GM23338 (cell line): ENCODE measurements around the gene SYNE1. TPM values are rescaled to one million over a fixed set of nuclear protein-coding genes. Genes with fewer than 3 reads are reported as not detected.

Experiments
- ATAC-seq: fragments of 200-7000 bp; cut with Tn5 transposase; 3 replicates; pipeline ENCODE4 v1.9.1; 2020
- DNase-seq: peaks from one replicate; pipeline ENCODE4 v3.0.0-alpha.2; 2015; ENCODE audit warnings: low spot score
- H2AFZ ChIP-seq: fragments of 200-600 bp; sonication (generic); 2 replicates; pipeline ENCODE4 v1.8.0; 2016; ENCODE audit warnings: antibody characterized with exemption, mild to moderate bottlenecking, moderate library complexity
- H3F3A ChIP-seq: fragments of 200-600 bp; sonication (generic); replicated peaks from 2 replicates; pipeline ENCODE4 v1.8.0; 2017; ENCODE audit warnings: antibody characterized with exemption, mixed run types, low read depth
- H3K27ac ChIP-seq: fragments of 200-600 bp; sonication (generic); 2 replicates; pipeline ENCODE4 v1.6.1; 2016; ENCODE audit warnings: low read depth
- H3K27me3 ChIP-seq: fragments of 200-600 bp; sonication (generic); 2 replicates; pipeline ENCODE4 v1.8.0; 2016; ENCODE audit warnings: mild to moderate bottlenecking, mixed run types, moderate library complexity; ENCODE audit not compliant: insufficient read depth
- H3K36me3 ChIP-seq: fragments of 200-600 bp; sonication (generic); 2 replicates; pipeline ENCODE4 v1.8.0; 2016; ENCODE audit warnings: mild to moderate bottlenecking; ENCODE audit not compliant: insufficient read depth
- H3K4me1 ChIP-seq: fragments of 200-600 bp; sonication (generic); 2 replicates; pipeline ENCODE4 v1.8.0; 2016; ENCODE audit warnings: mild to moderate bottlenecking, moderate library complexity; ENCODE audit not compliant: insufficient read depth
- H3K4me2 ChIP-seq: fragments of 200-600 bp; sonication (generic); 2 replicates; pipeline ENCODE4 v1.7.1; 2017; ENCODE audit warnings: mixed run types
- H3K4me3 ChIP-seq: fragments of 200-600 bp; sonication (generic); 2 replicates; pipeline ENCODE4 v1.6.1; 2016; ENCODE audit warnings: mixed run types
- H3K79me2 ChIP-seq: fragments of 200-600 bp; sonication (generic); replicated peaks from 2 replicates; pipeline ENCODE4 v1.8.0; 2017; ENCODE audit warnings: mild to moderate bottlenecking; ENCODE audit not compliant: insufficient read depth
- H3K9me2 ChIP-seq: fragments of 200-600 bp; sonication (generic); 2 replicates; pipeline ENCODE4 v1.8.0; 2017; ENCODE audit not compliant: insufficient read depth
- H4K20me1 ChIP-seq: fragments of 200-600 bp; sonication (generic); replicated peaks from 2 replicates; pipeline ENCODE4 v1.8.0; 2017; ENCODE audit warnings: mild to moderate bottlenecking; ENCODE audit not compliant: insufficient read depth
- H3K27ac Mint-ChIP-seq: 2 replicates; pipeline ENCODE4 v1.8.0; 2020; ENCODE audit warnings: inconsistent platforms, mild to moderate bottlenecking, moderate library complexity, mixed read lengths
- H3K27me3 Mint-ChIP-seq: 3 replicates; pipeline ENCODE4 v1.8.0; 2022; ENCODE audit warnings: low read depth, mild to moderate bottlenecking, moderate library complexity, mixed read lengths, inconsistent platforms; ENCODE audit not compliant: insufficient read depth, poor library complexity
- H3K36me3 Mint-ChIP-seq: 3 replicates; pipeline ENCODE4 v1.8.0; 2021; ENCODE audit warnings: low read depth, mild to moderate bottlenecking, inconsistent platforms, moderate library complexity, mixed read lengths
- H3K4me1 Mint-ChIP-seq: 3 replicates; pipeline ENCODE4 v1.8.0; 2020; ENCODE audit warnings: mild to moderate bottlenecking, inconsistent platforms, mixed read lengths
- H3K4me3 Mint-ChIP-seq: 3 replicates; pipeline ENCODE4 v1.8.0; 2021; ENCODE audit warnings: moderate library complexity, mild to moderate bottlenecking, inconsistent platforms, mixed read lengths
- H3K9me3 Mint-ChIP-seq: 3 replicates; pipeline ENCODE4 v1.8.0; 2020; ENCODE audit warnings: moderate library complexity, mild to moderate bottlenecking, inconsistent platforms, mixed read lengths
- CREB1 ChIP-seq: fragments of 250-450 bp; sonication (Bioruptor Pico); IDR thresholded peaks from 2 replicates; pipeline ENCODE4 v1.5.0; 2020; ENCODE audit warnings: low read depth, mild to moderate bottlenecking, moderate library complexity
- ETS1 ChIP-seq: IDR thresholded peaks from 2 replicates; pipeline ENCODE4 v1.6.1; 2016; ENCODE audit warnings: antibody characterized with exemption
- EZH2 ChIP-seq: fragments of 200-600 bp; sonication (generic); IDR thresholded peaks from one replicate; pipeline ENCODE4 v1.8.0; 2017; ENCODE audit warnings: antibody characterized with exemption, mild to moderate bottlenecking, low read depth; ENCODE audit not compliant: unreplicated experiment
- EZH2phosphoT487 ChIP-seq: fragments of 200-600 bp; sonication (generic); IDR thresholded peaks from one replicate; pipeline ENCODE4 v1.8.1; 2018; ENCODE audit warnings: antibody characterized with exemption; ENCODE audit not compliant: unreplicated experiment
- JUNB ChIP-seq: IDR thresholded peaks from one replicate; pipeline ENCODE4 v1.6.1; 2016; ENCODE audit warnings: antibody characterized with exemption; ENCODE audit not compliant: unreplicated experiment
- NANOG ChIP-seq: IDR thresholded peaks from 2 replicates; pipeline ENCODE4 v1.6.1; 2016; ENCODE audit warnings: antibody characterized with exemption, borderline replicate concordance
- POLR2AphosphoS5 ChIP-seq: IDR thresholded peaks from 2 replicates; pipeline ENCODE4 v1.6.1; 2016; ENCODE audit warnings: antibody characterized with exemption, low read depth
- REST ChIP-seq: IDR thresholded peaks from one replicate; pipeline ENCODE4 v1.6.1; 2018; ENCODE audit warnings: antibody characterized with exemption; ENCODE audit not compliant: unreplicated experiment
- STAT1 ChIP-seq: IDR thresholded peaks from one replicate; pipeline ENCODE4 v1.6.1; 2016; ENCODE audit warnings: antibody characterized with exemption; ENCODE audit not compliant: unreplicated experiment
- ZNF114 ChIP-seq: fragments of 250-450 bp; sonication (Bioruptor Pico); IDR thresholded peaks from 2 replicates; pipeline ENCODE4 v1.5.0; 2020; ENCODE audit warnings: mild to moderate bottlenecking, moderate library complexity
- ZNF331 ChIP-seq: fragments of 250-450 bp; sonication (Bioruptor Pico); IDR thresholded peaks from 2 replicates; pipeline ENCODE4 v1.5.0; 2020; ENCODE audit warnings: low read depth, mild to moderate bottlenecking, moderate library complexity
- ZNF462 ChIP-seq: fragments of 250-450 bp; sonication (Bioruptor Pico); IDR thresholded peaks from 2 replicates; pipeline ENCODE4 v1.5.0; 2020; ENCODE audit warnings: mild to moderate bottlenecking, moderate library complexity
- polyA plus RNA-seq: library from polyadenylated mRNA; unstranded; fragments of >200 nt; fragmentation: Nextera tagmentation; extraction: Ambion mirVana; gene quantifications from 2 replicates; pipeline ENCODE4 v1.2.1, GENCODE V29; 2016
- total RNA-seq: library from RNA; depleted of rRNA; stranded (reverse); fragments of >200 nt; shearing (Covaris generic); gene quantifications from 2 replicates; pipeline ENCODE4 v1.2.3, GENCODE V29; 2014
- TF ChIP-seq, protein P1 (sequence below), 2 experiments: fragments of 200-600 bp in 1 of 2; sonication (generic) in 1 of 2; conservative IDR thresholded peaks; 2 replicates each; pipeline versions ENCODE4 v1.5.1 to v1.6.1; 2016 to 2017; ENCODE audit warnings: antibody characterized with exemption in 2 of 2, low read depth in 2 of 2, mild to moderate bottlenecking in 2 of 2, moderate library complexity in 1 of 2

The SYNE1 gene
- total and polyA plus RNA-seq, 2 experiments from 2014 or later = 3.9 to 13.6 TPM

- ATAC-seq = no peak
- H3K79me2 ChIP-seq = no peaks in the 10 kb centered on the region
- no peaks in the 10 kb centered on the region for H3K27me3 ChIP-seq
- H3K4me1 Mint-ChIP-seq = no peaks in the 10 kb centered on the region
- no peaks in the 10 kb centered on the region for H3K27me3 Mint-ChIP-seq
- H3K4me3 ChIP-seq = no peak overlapping the region
- H3K4me3 Mint-ChIP-seq = no peak overlapping the region
- no peak overlapping the region for H3K27ac ChIP-seq
- no peaks in the 10 kb centered on the region for H3K36me3 ChIP-seq
- H3K4me2 ChIP-seq = no peak overlapping the region
- no peaks in the 10 kb centered on the region for H3F3A ChIP-seq
- H3K9me3 Mint-ChIP-seq = no peaks in the 10 kb centered on the region
- no peaks in the 10 kb centered on the region for H3K4me1 ChIP-seq
- no peaks in the 10 kb centered on the region for H3K9me2 ChIP-seq
- H4K20me1 ChIP-seq = no peaks in the 10 kb centered on the region
- no peak for TF ChIP-seq NANOG
- no peak for TF ChIP-seq STAT1
- TF ChIP-seq REST = no peak
- TF ChIP-seq POLR2AphosphoS5 = no peak
- no peak for TF ChIP-seq JUNB
- TF ChIP-seq ETS1 = no peak
- no peak for TF ChIP-seq EZH2
- TF ChIP-seq, protein P1, sequence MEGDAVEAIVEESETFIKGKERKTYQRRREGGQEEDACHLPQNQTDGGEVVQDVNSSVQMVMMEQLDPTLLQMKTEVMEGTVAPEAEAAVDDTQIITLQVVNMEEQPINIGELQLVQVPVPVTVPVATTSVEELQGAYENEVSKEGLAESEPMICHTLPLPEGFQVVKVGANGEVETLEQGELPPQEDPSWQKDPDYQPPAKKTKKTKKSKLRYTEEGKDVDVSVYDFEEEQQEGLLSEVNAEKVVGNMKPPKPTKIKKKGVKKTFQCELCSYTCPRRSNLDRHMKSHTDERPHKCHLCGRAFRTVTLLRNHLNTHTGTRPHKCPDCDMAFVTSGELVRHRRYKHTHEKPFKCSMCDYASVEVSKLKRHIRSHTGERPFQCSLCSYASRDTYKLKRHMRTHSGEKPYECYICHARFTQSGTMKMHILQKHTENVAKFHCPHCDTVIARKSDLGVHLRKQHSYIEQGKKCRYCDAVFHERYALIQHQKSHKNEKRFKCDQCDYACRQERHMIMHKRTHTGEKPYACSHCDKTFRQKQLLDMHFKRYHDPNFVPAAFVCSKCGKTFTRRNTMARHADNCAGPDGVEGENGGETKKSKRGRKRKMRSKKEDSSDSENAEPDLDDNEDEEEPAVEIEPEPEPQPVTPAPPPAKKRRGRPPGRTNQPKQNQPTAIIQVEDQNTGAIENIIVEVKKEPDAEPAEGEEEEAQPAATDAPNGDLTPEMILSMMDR (conservative IDR thresholded peaks at IDR 0.05; ENCODE audit: low read depth in 2 of 2) = no peak
- TF ChIP-seq EZH2phosphoT487 = no peak
- no peak for TF ChIP-seq ZNF462 (CRISPR knock-in tag)
- TF ChIP-seq ZNF331 (CRISPR knock-in tag) = no peak
- TF ChIP-seq ZNF114 (CRISPR knock-in tag) = no peak
- TF ChIP-seq CREB1 (CRISPR knock-in tag) = no peak
- H3K27ac Mint-ChIP-seq = no peak overlapping the region
- H3K36me3 Mint-ChIP-seq = no peaks in the 10 kb centered on the region
- no peak overlapping the region for H2AFZ ChIP-seq
- no peak for DNase-seq
Measured at GRCh38 chr6:152250127-152250526, 387.0 kb downstream of the SYNE1 start.
